A549 treated with CORT108297 at 1 μM for 4 hours (cell line): ENCODE data around the gene UTP14A. TPM values are rescaled to one million over a fixed set of nuclear protein-coding genes. Genes with fewer than 3 reads are reported as not detected.

Experiments
- total RNA-seq: library from RNA; stranded (reverse); fragments of 200-300 nt; extraction: Qiagen RNA extraction; gene quantifications from 5 replicates; pipeline ENCODE4 v1.2.3, GENCODE V29; 2022

The UTP14A gene
- 40.8 to 59.7 TPM (median 43.6 TPM) in 5 replicates for total RNA-seq

DNA sequence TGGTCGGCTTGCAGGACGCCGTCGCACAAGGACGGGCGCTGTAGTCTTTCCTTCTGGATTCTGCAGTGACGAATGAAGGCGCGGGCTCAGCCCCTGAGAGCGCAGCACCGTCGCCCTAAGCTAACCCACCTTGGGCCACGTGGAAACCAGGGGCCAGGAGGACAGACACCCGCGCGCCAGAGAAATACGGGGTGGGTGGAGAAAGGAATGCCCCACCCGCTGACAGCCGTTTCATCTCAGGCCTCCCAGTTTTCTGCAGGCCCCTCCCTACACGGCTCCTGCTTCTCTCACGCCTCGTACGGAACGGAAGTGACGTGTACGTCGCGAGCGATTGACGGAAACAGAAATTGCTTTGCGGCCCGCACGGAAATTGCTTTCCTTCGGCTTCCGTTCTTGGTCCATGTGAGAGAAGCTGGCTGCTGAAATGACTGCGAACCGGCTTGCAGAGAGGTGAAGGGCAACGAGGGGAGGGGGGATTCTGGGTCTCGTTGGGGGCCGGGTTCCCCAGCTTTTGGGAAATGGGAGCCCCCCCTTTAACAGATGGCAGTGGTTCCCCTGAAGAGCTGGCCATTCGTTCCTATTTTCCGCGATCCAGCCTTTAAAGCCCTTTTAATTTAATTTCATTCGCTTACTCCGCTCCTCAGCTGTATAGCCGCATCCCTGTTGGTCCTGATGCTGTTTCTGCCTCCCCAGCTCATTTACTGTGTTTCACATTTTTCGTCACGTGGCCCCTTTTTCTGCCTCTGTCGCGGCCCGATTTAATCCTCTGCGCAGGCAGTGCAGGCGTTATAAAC, at the start of gene UTP14A:
Gene UTP14A, plus strand, starts transcription at position 378 of the 794 bp plus-strand sequence. Its CDS starts 47 bp downstream, at position 425.

Other genes starting within 250 kb of the UTP14A start
- not detected in 5 replicates for gene XPNPEP2, start 167.2 kb upstream of the UTP14A start, total RNA-seq
- gene SASH3, start 126.2 kb upstream of the UTP14A start, total RNA-seq = not detected in 5 replicates
- 37.9 to 43.5 TPM (median 40.4 TPM) in 5 replicates for gene ZDHHC9, start 62.3 kb upstream of the UTP14A start, total RNA-seq
- gene BCORL1, start 76.5 kb downstream of the UTP14A start, total RNA-seq = 6.1 to 11.1 TPM (median 9.7 TPM) in 5 replicates
- gene ELF4, start 204.3 kb downstream of the UTP14A start, total RNA-seq = 28.9 to 32.5 TPM (median 31.1 TPM) in 5 replicates